Measurements from ENCODE around the gene NUP50.
A peak's percentile ranks its signal among the peaks of the same experiment; 100 is the strongest.

NUP50 gene

GRCh38 chr22:45166932-45167331 lies 3.2 kb downstream of the NUP50 start:
- Mint-ChIP-seq H3K36me3 (ENCODE audit: insufficient read depth) (peaks cover 55% of the 10 kb centered on the region), H3K4me1 (peaks cover 55% of the 10 kb centered on the region)

GRCh38 chr22:45169591-45170466 lies 6.1 kb downstream of the NUP50 start:
- no peak for ATAC-seq (replicated peaks; ENCODE audit: extremely low read depth, poor library complexity, severe bottlenecking)
- H3K27me3 Mint-ChIP-seq: no peaks in the 10 kb centered on the region
- peak overlapping the region; percentile 38 for H3K4me3 Mint-ChIP-seq
- peaks cover 62% of the 10 kb centered on the region for H3K4me1 Mint-ChIP-seq
- no peak for DNase-seq (ENCODE audit: low spot score in 2 of 2)
- no peaks in the 10 kb centered on the region for H3K9me3 Mint-ChIP-seq
- peaks cover 68% of the 10 kb centered on the region for H3K36me3 Mint-ChIP-seq (ENCODE audit: insufficient read depth)
- H3K27ac Mint-ChIP-seq (ENCODE audit: low read depth): peak overlapping the region; percentile 90

More at GRCh38 chr22:45166932-45167331, 3.2 kb downstream of the NUP50 start:
- ATAC-seq (replicated peaks; ENCODE audit: extremely low read depth, poor library complexity, severe bottlenecking): no peak
- Mint-ChIP-seq H3K9me3 (no peaks in the 10 kb centered on the region), H3K4me3 (no peak overlapping the region), H3K27ac (ENCODE audit: low read depth) (no peak overlapping the region), H3K27me3 (no peaks in the 10 kb centered on the region)
- no peak for DNase-seq (ENCODE audit: low spot score in 2 of 2)

- peaks cover 71% of the 10 kb centered on the region for H3K4me1 Mint-ChIP-seq
- no peak for ATAC-seq (replicated peaks; ENCODE audit: extremely low read depth, poor library complexity, severe bottlenecking)
- H3K9me3 Mint-ChIP-seq: no peaks in the 10 kb centered on the region
- peak overlapping the region; percentile 75 for H3K27ac Mint-ChIP-seq (ENCODE audit: low read depth)
- H3K4me3 Mint-ChIP-seq: no peak overlapping the region
- peaks cover 71% of the 10 kb centered on the region for H3K36me3 Mint-ChIP-seq (ENCODE audit: insufficient read depth)
- DNase-seq (ENCODE audit: low spot score in 2 of 2): no peak
- H3K27me3 Mint-ChIP-seq: no peaks in the 10 kb centered on the region
Observed at GRCh38 chr22:45171830-45172229, 8.1 kb downstream of the NUP50 start.

GRCh38 chr22:45172881-45173585 lies 9.3 kb downstream of the NUP50 start:
- ATAC-seq (replicated peaks; ENCODE audit: extremely low read depth, poor library complexity, severe bottlenecking): peak; percentile 93
- H3K9me3 Mint-ChIP-seq: no peaks in the 10 kb centered on the region
- no peak for DNase-seq (ENCODE audit: low spot score in 2 of 2)
- no peaks in the 10 kb centered on the region for H3K27me3 Mint-ChIP-seq
- H3K27ac Mint-ChIP-seq (ENCODE audit: low read depth): peak overlapping the region; percentile 86
- peak overlapping the region; percentile 46 for H3K4me3 Mint-ChIP-seq
- peaks cover 65% of the 10 kb centered on the region for H3K4me1 Mint-ChIP-seq
- H3K36me3 Mint-ChIP-seq (ENCODE audit: insufficient read depth): peaks cover 76% of the 10 kb centered on the region

GRCh38 chr22:45179276-45180049 lies 15.7 kb downstream of the NUP50 start:
- Mint-ChIP-seq H3K4me1 (peaks cover 32% of the 10 kb centered on the region), H3K27me3 (no peaks in the 10 kb centered on the region), H3K27ac (ENCODE audit: low read depth) (peak overlapping the region; percentile 82), H3K36me3 (ENCODE audit: insufficient read depth) (peaks cover 69% of the 10 kb centered on the region), H3K4me3 (no peak overlapping the region), H3K9me3 (no peaks in the 10 kb centered on the region)
- ATAC-seq (replicated peaks; ENCODE audit: extremely low read depth, poor library complexity, severe bottlenecking) (peak; percentile 97), DNase-seq (ENCODE audit: low spot score in 2 of 2) (peak in 1 of 2 donors; percentile 25)

GRCh38 chr22:45180146-45180679 lies 16.5 kb downstream of the NUP50 start:
- peaks cover 26% of the 10 kb centered on the region for H3K4me1 Mint-ChIP-seq
- H3K9me3 Mint-ChIP-seq: no peaks in the 10 kb centered on the region
- no peak overlapping the region for H3K4me3 Mint-ChIP-seq
- H3K27ac Mint-ChIP-seq (ENCODE audit: low read depth): peak overlapping the region; percentile 82
- H3K36me3 Mint-ChIP-seq (ENCODE audit: insufficient read depth): peaks cover 69% of the 10 kb centered on the region
- ATAC-seq (replicated peaks; ENCODE audit: extremely low read depth, poor library complexity, severe bottlenecking) (no peak), DNase-seq (ENCODE audit: low spot score in 2 of 2) (no peak)
- no peaks in the 10 kb centered on the region for H3K27me3 Mint-ChIP-seq

- H3K27me3 Mint-ChIP-seq: no peaks in the 10 kb centered on the region
- no peak for DNase-seq (ENCODE audit: low spot score in 2 of 2)
- H3K4me1 Mint-ChIP-seq: peaks cover 21% of the 10 kb centered on the region
- no peak overlapping the region for H3K27ac Mint-ChIP-seq (ENCODE audit: low read depth)
- no peak for ATAC-seq (replicated peaks; ENCODE audit: extremely low read depth, poor library complexity, severe bottlenecking)
- H3K36me3 Mint-ChIP-seq (ENCODE audit: insufficient read depth): peaks cover 73% of the 10 kb centered on the region
- no peaks in the 10 kb centered on the region for H3K9me3 Mint-ChIP-seq
- no peak overlapping the region for H3K4me3 Mint-ChIP-seq
Observed at GRCh38 chr22:45181240-45181639, 17.5 kb downstream of the NUP50 start.

GRCh38 chr22:45181766-45182165 lies 18.0 kb downstream of the NUP50 start:
- DNase-seq (ENCODE audit: low spot score in 2 of 2) (no peak), ATAC-seq (replicated peaks; ENCODE audit: extremely low read depth, poor library complexity, severe bottlenecking) (no peak)
- H3K4me3 Mint-ChIP-seq: no peak overlapping the region
- H3K4me1 Mint-ChIP-seq: peaks cover 18% of the 10 kb centered on the region
- H3K27ac Mint-ChIP-seq (ENCODE audit: low read depth): no peak overlapping the region
- H3K9me3 Mint-ChIP-seq: no peaks in the 10 kb centered on the region
- peaks cover 70% of the 10 kb centered on the region for H3K36me3 Mint-ChIP-seq (ENCODE audit: insufficient read depth)
- H3K27me3 Mint-ChIP-seq: no peaks in the 10 kb centered on the region

- no peak overlapping the region for H3K27ac Mint-ChIP-seq (ENCODE audit: low read depth)
- no peaks in the 10 kb centered on the region for H3K9me3 Mint-ChIP-seq
- H3K27me3 Mint-ChIP-seq: no peaks in the 10 kb centered on the region
- H3K4me3 Mint-ChIP-seq: no peak overlapping the region
- no peak for DNase-seq (ENCODE audit: low spot score in 2 of 2)
- ATAC-seq (replicated peaks; ENCODE audit: extremely low read depth, poor library complexity, severe bottlenecking): no peak
- H3K4me1 Mint-ChIP-seq: peaks cover 18% of the 10 kb centered on the region
- H3K36me3 Mint-ChIP-seq (ENCODE audit: insufficient read depth): peaks cover 62% of the 10 kb centered on the region
Observed at GRCh38 chr22:45183974-45184373, 20.2 kb downstream of the NUP50 start.

- Mint-ChIP-seq H3K27ac (ENCODE audit: low read depth) (no peak overlapping the region), H3K27me3 (no peaks in the 10 kb centered on the region), H3K4me3 (no peak overlapping the region), H3K4me1 (peaks cover 6% of the 10 kb centered on the region), H3K36me3 (ENCODE audit: insufficient read depth) (peaks cover 49% of the 10 kb centered on the region), H3K9me3 (no peaks in the 10 kb centered on the region)
- ATAC-seq (replicated peaks; ENCODE audit: extremely low read depth, poor library complexity, severe bottlenecking) (no peak), DNase-seq (ENCODE audit: low spot score in 2 of 2) (no peak)
Observed at GRCh38 chr22:45185718-45186514, 22.2 kb downstream of the NUP50 start.

GRCh38 chr22:45187891-45188290 lies 24.2 kb downstream of the NUP50 start:
- Mint-ChIP-seq H3K4me1 (peaks cover 6% of the 10 kb centered on the region), H3K4me3 (no peak overlapping the region), H3K27me3 (no peaks in the 10 kb centered on the region), H3K27ac (ENCODE audit: low read depth) (no peak overlapping the region), H3K9me3 (no peaks in the 10 kb centered on the region), H3K36me3 (ENCODE audit: insufficient read depth) (peaks cover 36% of the 10 kb centered on the region)
- DNase-seq (ENCODE audit: low spot score in 2 of 2) (no peak), ATAC-seq (replicated peaks; ENCODE audit: extremely low read depth, poor library complexity, severe bottlenecking) (no peak)

Data from central memory CD8-positive, alpha-beta T cell (primary cell).